Gastroesophageal sphincter (tissue), 3 donors: ENCODE data around the gene PTPRN2.

ENCODE experiments used
- CTCF ChIP-seq, 4 experiments: fragments of 200-600 bp in 2 of 4; fragments of 450-650 bp in 2 of 4; sonication (generic) in 1 of 4; IDR thresholded peaks; one replicate each; pipeline ENCODE4 v1.5.1; 2017 to 2019; ENCODE audit warnings: antibody characterized with exemption in 4 of 4, mild to moderate bottlenecking in 2 of 4, moderate library complexity in 2 of 4
- EP300 ChIP-seq: sonication (generic); formaldehyde crosslinking; IDR thresholded peaks from one replicate; pipeline ENCODE4 v1.6.1; 2017; ENCODE audit warnings: antibody characterized with exemption, mild to moderate bottlenecking
- POLR2A ChIP-seq, 2 donors: fragments of 450-650 bp; IDR thresholded peaks; one replicate each; pipeline ENCODE4 v1.6.1; 2017; ENCODE audit warnings: antibody characterized with exemption in 2 of 2, mild to moderate bottlenecking in 2 of 2, moderate library complexity in 1 of 2
- POLR2AphosphoS5 ChIP-seq: sonication (generic); formaldehyde crosslinking; IDR thresholded peaks from one replicate; pipeline ENCODE4 v1.6.1; 2017; ENCODE audit warnings: antibody characterized with exemption

DNA sequence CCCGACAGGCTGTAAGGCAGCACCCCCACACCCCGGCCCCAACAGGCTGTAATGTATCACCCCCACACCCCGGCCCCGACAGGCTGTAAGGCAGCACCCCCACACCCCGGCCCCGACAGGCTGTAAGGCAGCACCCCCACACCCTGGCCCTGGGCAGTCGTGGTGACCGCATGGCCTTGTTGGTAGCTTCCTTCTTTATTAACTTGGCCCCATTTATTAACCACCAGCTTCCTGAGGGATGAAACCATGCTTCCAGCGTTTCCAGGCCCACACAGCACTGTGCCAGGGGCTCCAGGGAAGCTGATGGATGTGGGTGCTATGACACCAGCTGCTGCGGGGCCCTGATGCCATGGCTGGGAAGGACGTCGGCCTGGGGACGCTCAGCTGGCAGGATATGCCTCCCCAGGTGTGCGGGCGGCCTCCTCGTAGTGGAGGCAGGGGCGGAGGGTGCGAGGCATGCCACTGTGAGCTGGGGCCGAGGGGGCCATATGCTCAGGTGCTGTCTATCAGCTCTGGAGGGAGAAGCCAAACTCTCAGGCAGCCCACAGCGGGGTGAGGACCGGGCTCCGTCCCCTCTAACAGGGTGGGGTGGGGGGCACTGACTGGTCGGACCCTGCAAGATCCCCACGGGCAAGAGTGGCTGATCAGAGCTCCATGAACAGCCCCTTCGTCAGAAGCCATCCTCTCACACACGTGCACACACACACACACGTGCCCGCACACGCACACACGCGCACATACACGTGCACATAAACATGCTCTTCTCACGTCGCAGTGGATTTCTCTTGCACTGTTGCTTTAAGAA is 311.0 kb downstream of the PTPRN2 start:
- no peak for TF ChIP-seq CTCF (IDR thresholded peaks at IDR 0.05)
- no peak for TF ChIP-seq POLR2A (IDR thresholded peaks at IDR 0.05)
- TF ChIP-seq POLR2AphosphoS5 = no peak
- no peak for TF ChIP-seq EP300
